Smooth muscle cell (in vitro differentiated cells): Measurements from ENCODE around the gene TEX51. TPM values are rescaled to one million over a fixed set of nuclear protein-coding genes. Genes with fewer than 3 reads are reported as not detected.

Experiments
- DNase-seq: peaks from one replicate; lab custom pipeline; 2025; ENCODE audit not compliant: unreplicated experiment; lab: John Stamatoyannopoulos, UW
- H2AFZ ChIP-seq: fragments of 200-600 bp; sonication (generic); 2 replicates; pipeline ENCODE4 v1.6.0; 2016; ENCODE audit warnings: antibody characterized with exemption, low read depth, mild to moderate bottlenecking
- H3F3A ChIP-seq: fragments of 200-600 bp; sonication (generic); 2 replicates; pipeline ENCODE4 v1.6.0; 2017; ENCODE audit warnings: antibody characterized with exemption, low read depth
- H3K27ac ChIP-seq: fragments of 200-600 bp; sonication (generic); 2 replicates; pipeline ENCODE4 v1.5.1; 2016; ENCODE audit warnings: low read depth, mild to moderate bottlenecking
- H3K27me3 ChIP-seq: fragments of 200-600 bp; sonication (generic); 2 replicates; pipeline ENCODE4 v1.6.1; 2016; ENCODE audit warnings: low read depth, mild to moderate bottlenecking
- H3K36me3 ChIP-seq: fragments of 200-600 bp; sonication (generic); 2 replicates; pipeline ENCODE4 v1.5.1; 2016; ENCODE audit warnings: low read depth
- H3K4me1 ChIP-seq: fragments of 200-600 bp; sonication (generic); 2 replicates; pipeline ENCODE4 v1.5.1; 2016; ENCODE audit warnings: low read depth
- H3K4me2 ChIP-seq: fragments of 200-600 bp; sonication (generic); 2 replicates; pipeline ENCODE4 v1.6.0; 2016; ENCODE audit warnings: mild to moderate bottlenecking
- H3K4me3 ChIP-seq: fragments of 200-600 bp; sonication (generic); 2 replicates; pipeline ENCODE4 v1.5.1; 2016; ENCODE audit warnings: mild to moderate bottlenecking
- H3K79me2 ChIP-seq: fragments of 200-600 bp; sonication (generic); 2 replicates; pipeline ENCODE4 v1.6.0; 2016; ENCODE audit warnings: low read depth, mild to moderate bottlenecking
- H3K9ac ChIP-seq: fragments of 200-600 bp; sonication (generic); 2 replicates; pipeline ENCODE4 v1.6.0; 2016; ENCODE audit warnings: low read depth
- H3K9me3 ChIP-seq: fragments of 200-600 bp; sonication (generic); replicated peaks from 2 replicates; pipeline ENCODE4 v1.5.1; 2016; ENCODE audit warnings: low read depth
- H4K20me1 ChIP-seq: fragments of 200-600 bp; sonication (generic); 2 replicates; pipeline ENCODE4 v1.6.0; 2016; ENCODE audit warnings: low read depth
- WGBS: methylation state at CpG from one replicate; pipeline ENCODE4 v1.1.7; 2016; ENCODE audit warnings: low lambda C conversion rate; 5-methylcytosine and 5-hydroxymethylcytosine counted together
- polyA plus RNA-seq: library from polyadenylated mRNA; unstranded; fragments of >200 nt; fragmentation: Nextera tagmentation; extraction: Ambion mirVana; gene quantifications from 2 replicates; pipeline ENCODE4 v1.2.1, GENCODE V29; 2016
- total RNA-seq: library from RNA; depleted of rRNA; stranded (reverse); fragments of >200 nt; gene quantifications from 2 replicates; pipeline ENCODE4 v1.2.3, GENCODE V29; 2014
- TF ChIP-seq, protein P1 (sequence below): fragments of 200-600 bp; sonication (generic); IDR thresholded peaks from 2 replicates; pipeline ENCODE4 v1.5.1; 2017; ENCODE audit warnings: borderline replicate concordance, mild to moderate bottlenecking, antibody characterized with exemption; ENCODE audit not compliant: insufficient read depth, poor library complexity, severe bottlenecking

Gene TEX51
- total and polyA plus RNA-seq, 2 experiments from 2014 or later: not detected

DNA sequence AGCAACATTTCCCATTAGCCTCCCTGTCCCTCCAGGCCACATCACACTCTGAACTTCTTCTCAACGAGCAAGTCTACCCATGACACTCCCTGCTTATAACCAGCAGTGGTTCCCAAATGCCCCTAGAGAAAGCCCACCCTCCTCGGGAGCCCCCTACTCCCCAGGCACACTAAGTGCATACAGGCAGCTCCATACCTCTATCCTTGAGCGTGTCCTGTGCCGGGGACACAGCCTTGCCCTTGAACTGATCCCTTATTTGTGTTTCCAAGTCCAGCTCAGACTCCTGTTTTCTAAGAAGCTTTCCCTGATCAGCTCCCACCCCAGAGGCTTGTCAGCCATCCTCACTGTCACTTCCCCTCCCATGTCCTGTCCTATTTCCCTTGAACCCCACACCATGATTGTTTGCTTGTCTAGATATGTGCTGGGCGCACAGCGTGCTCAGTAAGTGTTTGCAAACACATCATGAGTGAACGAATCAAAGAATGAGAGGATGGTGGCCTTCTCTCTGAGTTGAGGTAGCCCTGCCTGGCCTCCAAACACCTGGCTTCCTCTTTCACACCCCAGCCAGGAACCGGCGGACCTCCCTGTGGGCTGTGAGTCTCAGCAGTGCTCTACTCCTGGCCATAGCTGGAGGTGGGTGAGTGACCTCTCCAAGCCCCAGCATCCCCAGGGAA, 2.1 kb downstream of the TEX51 start:
- H4K20me1 ChIP-seq: no peaks in the 10 kb centered on the region
- H3K27me3 ChIP-seq: no peaks in the 10 kb centered on the region
- TF ChIP-seq, protein P1, sequence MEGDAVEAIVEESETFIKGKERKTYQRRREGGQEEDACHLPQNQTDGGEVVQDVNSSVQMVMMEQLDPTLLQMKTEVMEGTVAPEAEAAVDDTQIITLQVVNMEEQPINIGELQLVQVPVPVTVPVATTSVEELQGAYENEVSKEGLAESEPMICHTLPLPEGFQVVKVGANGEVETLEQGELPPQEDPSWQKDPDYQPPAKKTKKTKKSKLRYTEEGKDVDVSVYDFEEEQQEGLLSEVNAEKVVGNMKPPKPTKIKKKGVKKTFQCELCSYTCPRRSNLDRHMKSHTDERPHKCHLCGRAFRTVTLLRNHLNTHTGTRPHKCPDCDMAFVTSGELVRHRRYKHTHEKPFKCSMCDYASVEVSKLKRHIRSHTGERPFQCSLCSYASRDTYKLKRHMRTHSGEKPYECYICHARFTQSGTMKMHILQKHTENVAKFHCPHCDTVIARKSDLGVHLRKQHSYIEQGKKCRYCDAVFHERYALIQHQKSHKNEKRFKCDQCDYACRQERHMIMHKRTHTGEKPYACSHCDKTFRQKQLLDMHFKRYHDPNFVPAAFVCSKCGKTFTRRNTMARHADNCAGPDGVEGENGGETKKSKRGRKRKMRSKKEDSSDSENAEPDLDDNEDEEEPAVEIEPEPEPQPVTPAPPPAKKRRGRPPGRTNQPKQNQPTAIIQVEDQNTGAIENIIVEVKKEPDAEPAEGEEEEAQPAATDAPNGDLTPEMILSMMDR: no peak
- no peak for DNase-seq
- H3K4me2 ChIP-seq: no peak overlapping the region
- 92% methylated on average over 9 of the region's 9 CpGs for WGBS
- no peaks in the 10 kb centered on the region for H3K4me1 ChIP-seq
- no peak overlapping the region for H3K9ac ChIP-seq
- no peaks in the 10 kb centered on the region for H3K36me3 ChIP-seq
- H2AFZ ChIP-seq: no peak overlapping the region
- no peaks in the 10 kb centered on the region for H3K79me2 ChIP-seq
- H3K27ac ChIP-seq: no peak overlapping the region
- no peaks in the 10 kb centered on the region for H3K9me3 ChIP-seq
- H3K4me3 ChIP-seq: no peak overlapping the region
- H3F3A ChIP-seq: no peaks in the 10 kb centered on the region

DNA sequence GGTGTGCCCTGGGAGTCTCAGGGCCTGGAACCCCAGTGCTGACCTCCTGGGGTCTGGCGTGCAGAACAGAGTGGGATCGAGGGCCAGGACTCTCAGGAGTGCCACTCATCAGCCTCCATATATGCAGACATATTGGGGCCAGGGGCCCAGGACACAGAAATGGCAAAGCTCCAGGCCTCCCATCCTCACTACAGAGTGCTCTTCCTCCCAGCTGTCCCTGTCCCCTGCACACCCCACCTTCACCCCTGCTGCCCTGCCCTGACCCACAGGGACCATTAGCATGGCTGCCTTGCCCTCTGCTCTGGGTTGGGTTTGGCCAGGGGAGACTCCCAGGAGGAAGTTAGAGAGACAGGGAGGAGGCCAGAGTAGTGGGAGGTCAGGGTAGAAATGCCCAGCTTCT, 2.8 kb downstream of the TEX51 start:
- H3K9me3 ChIP-seq: no peaks in the 10 kb centered on the region
- no peak overlapping the region for H2AFZ ChIP-seq
- no peak overlapping the region for H3K9ac ChIP-seq
- H3K4me1 ChIP-seq: no peaks in the 10 kb centered on the region
- no peaks in the 10 kb centered on the region for H3K36me3 ChIP-seq
- H3K79me2 ChIP-seq: no peaks in the 10 kb centered on the region
- H3K4me3 ChIP-seq: no peak overlapping the region
- no peak overlapping the region for H3K27ac ChIP-seq
- H3K27me3 ChIP-seq: no peaks in the 10 kb centered on the region
- no peaks in the 10 kb centered on the region for H4K20me1 ChIP-seq
- 94% methylated on average over 2 of the region's 2 CpGs for WGBS
- no peak for DNase-seq
- H3F3A ChIP-seq: no peaks in the 10 kb centered on the region
- H3K4me2 ChIP-seq: no peak overlapping the region
- TF ChIP-seq, protein P1: no peak

DNA sequence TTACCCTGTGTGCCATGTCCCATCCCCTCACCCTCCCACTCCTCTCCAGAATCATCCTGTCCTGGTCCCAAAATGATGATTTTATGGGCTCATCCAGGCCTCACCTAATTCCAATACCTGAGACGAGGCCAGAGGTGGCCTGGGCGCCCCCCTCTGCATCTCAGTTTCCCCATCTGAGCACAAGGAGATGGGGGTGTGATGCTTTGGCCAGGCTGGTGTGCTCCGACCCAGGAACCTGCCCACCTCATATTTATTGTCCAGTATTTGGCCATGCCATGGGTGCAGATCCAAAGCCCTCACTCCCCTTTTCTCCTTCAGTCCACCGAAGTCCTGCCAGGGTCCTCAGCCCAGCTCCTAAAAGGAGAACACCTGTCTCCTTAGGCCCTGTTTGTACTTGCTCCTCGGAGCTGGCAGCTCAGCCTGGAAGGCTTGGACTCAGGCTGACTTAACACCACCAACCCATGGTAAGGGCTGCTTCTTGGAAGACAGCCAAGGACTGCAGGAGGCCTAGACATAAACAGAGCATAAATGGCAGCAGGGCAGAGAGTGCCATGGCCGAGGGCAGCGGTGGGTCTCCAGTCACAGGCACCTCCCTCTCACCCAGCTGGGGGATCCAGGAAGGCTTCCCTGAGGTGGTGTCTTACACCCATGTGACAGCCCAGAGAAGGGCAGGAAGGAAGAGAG, 3.6 kb downstream of the TEX51 start:
- H3K4me2 ChIP-seq: no peak overlapping the region
- H4K20me1 ChIP-seq: no peaks in the 10 kb centered on the region
- H3F3A ChIP-seq: no peaks in the 10 kb centered on the region
- H2AFZ ChIP-seq: no peak overlapping the region
- no peak for DNase-seq
- H3K9me3 ChIP-seq: no peaks in the 10 kb centered on the region
- no peaks in the 10 kb centered on the region for H3K36me3 ChIP-seq
- no peak overlapping the region for H3K9ac ChIP-seq
- TF ChIP-seq, protein P1: no peak
- no peaks in the 10 kb centered on the region for H3K4me1 ChIP-seq
- no peak overlapping the region for H3K4me3 ChIP-seq
- 84% methylated on average over 7 of the region's 7 CpGs for WGBS
- H3K79me2 ChIP-seq: no peaks in the 10 kb centered on the region
- H3K27me3 ChIP-seq: no peaks in the 10 kb centered on the region
- H3K27ac ChIP-seq: no peak overlapping the region
